ENCODE data around the gene FASN. TPM values are rescaled to one million over a fixed set of nuclear protein-coding genes. Genes with fewer than 3 reads are reported as not detected.

Gene FASN
- total RNA-seq, 1 experiment from 2014 or later: 433 TPM

- Histone ChIP-seq H2BK5ac (ENCODE audit: insufficient read length, low read length) (no peak overlapping the region), H3K4ac (ENCODE audit: low read depth, low read length) (no peak overlapping the region), H2BK120ac (ENCODE audit: low read depth, low read length, poor library complexity, severe bottlenecking) (no peak overlapping the region), H3K79me2 (ENCODE audit: insufficient read depth, low read length) (no peaks in the 10 kb centered on the region), H3K4me1 (ENCODE audit: insufficient read depth, low read length) (no peaks in the 10 kb centered on the region), H2AFZ (ENCODE audit: low read length) (no peak overlapping the region), H3K9ac (ENCODE audit: extremely low read depth, insufficient read length, low read length) (no peak overlapping the region), H3K14ac (ENCODE audit: insufficient read depth, low read length) (no peak overlapping the region), H3K79me1 (ENCODE audit: insufficient read depth, low read depth, low read length, poor library complexity, severe bottlenecking) (no peaks in the 10 kb centered on the region), H4K20me1 (ENCODE audit: control insufficient read depth, insufficient read depth, insufficient read length) (no peaks in the 10 kb centered on the region), H3K23me2 (ENCODE audit: insufficient read length, low read depth, low read length, poor library complexity, severe bottlenecking) (no peaks in the 10 kb centered on the region), H4K5ac (ENCODE audit: insufficient read length, low read depth, low read length) (no peak overlapping the region), H2BK12ac (ENCODE audit: insufficient read length, low read depth, low read length) (no peak overlapping the region), H3K27me3 (ENCODE audit: insufficient read depth, low read length) (no peaks in the 10 kb centered on the region), H3K9me3 (ENCODE audit: control insufficient read depth, low read depth, low read length) (no peaks in the 10 kb centered on the region), H2BK15ac (ENCODE audit: low read depth, low read length) (no peak overlapping the region), H3T11ph (ENCODE audit: low read length) (no peak overlapping the region), H3K23ac (ENCODE audit: insufficient read length, low read depth, low read length) (no peak overlapping the region), H4K91ac (ENCODE audit: insufficient read length, low read depth, low read length) (no peak overlapping the region), H3K56ac (ENCODE audit: insufficient read length, low read depth, low read length) (no peak overlapping the region), H3K27ac (ENCODE audit: insufficient read length, low read depth, low read length) (no peak overlapping the region), H4K8ac (replicated peaks; ENCODE audit: insufficient read length, low read depth, low read length) (no peak overlapping the region), H2AK5ac (ENCODE audit: insufficient read length, low read length) (no peak overlapping the region), H3K4me2 (ENCODE audit: insufficient read depth, insufficient read length, low read length) (no peak overlapping the region), H2BK20ac (ENCODE audit: low read depth, low read length, poor library complexity, severe bottlenecking) (no peak overlapping the region), H3K18ac (ENCODE audit: insufficient read length, low read depth, low read length) (no peak overlapping the region)
- Mint-ChIP-seq H3K27ac (no peak overlapping the region), H3K9me3 (no peaks in the 10 kb centered on the region), H3K4me3 (no peak overlapping the region), H3K27me3 (ENCODE audit: low read depth) (peaks cover 14% of the 10 kb centered on the region), H3K36me3 (ENCODE audit: insufficient read depth in 1 of 3, low read depth in 3 of 3) (no peaks in the 10 kb centered on the region), H3K4me1 (peaks cover 2 to 6% of the 10 kb centered on the region in 2 experiments; a peak in 2 of 4 replicates)
- TF ChIP-seq, protein P1, sequence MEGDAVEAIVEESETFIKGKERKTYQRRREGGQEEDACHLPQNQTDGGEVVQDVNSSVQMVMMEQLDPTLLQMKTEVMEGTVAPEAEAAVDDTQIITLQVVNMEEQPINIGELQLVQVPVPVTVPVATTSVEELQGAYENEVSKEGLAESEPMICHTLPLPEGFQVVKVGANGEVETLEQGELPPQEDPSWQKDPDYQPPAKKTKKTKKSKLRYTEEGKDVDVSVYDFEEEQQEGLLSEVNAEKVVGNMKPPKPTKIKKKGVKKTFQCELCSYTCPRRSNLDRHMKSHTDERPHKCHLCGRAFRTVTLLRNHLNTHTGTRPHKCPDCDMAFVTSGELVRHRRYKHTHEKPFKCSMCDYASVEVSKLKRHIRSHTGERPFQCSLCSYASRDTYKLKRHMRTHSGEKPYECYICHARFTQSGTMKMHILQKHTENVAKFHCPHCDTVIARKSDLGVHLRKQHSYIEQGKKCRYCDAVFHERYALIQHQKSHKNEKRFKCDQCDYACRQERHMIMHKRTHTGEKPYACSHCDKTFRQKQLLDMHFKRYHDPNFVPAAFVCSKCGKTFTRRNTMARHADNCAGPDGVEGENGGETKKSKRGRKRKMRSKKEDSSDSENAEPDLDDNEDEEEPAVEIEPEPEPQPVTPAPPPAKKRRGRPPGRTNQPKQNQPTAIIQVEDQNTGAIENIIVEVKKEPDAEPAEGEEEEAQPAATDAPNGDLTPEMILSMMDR (conservative IDR thresholded peaks at IDR 0.05): peak; percentile 49
- WGBS (ENCODE audit: extremely low coverage, insufficient read length, low lambda C conversion rate): no CpG with 5 or more reads among the region's 4 CpGs
- DNase-seq: no peak
Measured at GRCh38 chr17:82129095-82129494, 31.1 kb upstream of the FASN start.

Measured in H9 (cell line).